OCI-LY1 (cell line): ENCODE results near the gene IL1RN.

ENCODE experiments used
- H2AFZ ChIP-seq: fragments of 200-600 bp; sonication (generic), shearing (Covaris generic); 2 replicates; pipeline ENCODE4 v1.6.0; 2014; ENCODE audit warnings: antibody characterized with exemption, mild to moderate bottlenecking, low read length
- H3F3A ChIP-seq: fragments of 200-600 bp; sonication (generic), shearing (Covaris generic); 2 replicates; pipeline ENCODE4 v1.6.0; 2014; ENCODE audit warnings: mild to moderate bottlenecking, antibody characterized with exemption, low read length, moderate library complexity; ENCODE audit not compliant: insufficient read depth
- H3K27ac ChIP-seq: fragments of 200-600 bp; sonication (generic); 2 replicates; pipeline ENCODE4 v1.5.1; 2014; ENCODE audit warnings: low read length, mixed run types, mild to moderate bottlenecking, low read depth; ENCODE audit not compliant: poor library complexity, severe bottlenecking
- H3K27me3 ChIP-seq: fragments of 200-600 bp; sonication (generic); 2 replicates; pipeline ENCODE4 v1.6.0; 2014; ENCODE audit warnings: antibody characterized with exemption, mild to moderate bottlenecking, low read length, moderate library complexity; ENCODE audit not compliant: insufficient read depth
- H3K36me3 ChIP-seq: fragments of 200-600 bp; sonication (generic); 2 replicates; pipeline ENCODE4 v1.6.1; 2014; ENCODE audit warnings: mild to moderate bottlenecking, antibody characterized with exemption, low read length, moderate library complexity, mixed read lengths; ENCODE audit not compliant: insufficient read depth
- H3K4me1 ChIP-seq: fragments of 200-600 bp; sonication (generic); 2 replicates; pipeline ENCODE4 v1.5.1; 2014; ENCODE audit warnings: mild to moderate bottlenecking, low read length, moderate library complexity; ENCODE audit not compliant: insufficient read depth, severe bottlenecking
- H3K4me2 ChIP-seq: fragments of 200-600 bp; sonication (generic), shearing (Covaris generic); 2 replicates; pipeline ENCODE4 v1.6.1; 2014; ENCODE audit warnings: low read length
- H3K4me3 ChIP-seq: fragments of 200-600 bp; sonication (generic); 2 replicates; pipeline ENCODE4 v1.5.1; 2014; ENCODE audit warnings: low read length, low read depth, mild to moderate bottlenecking, mixed read lengths; ENCODE audit not compliant: poor library complexity, severe bottlenecking
- H3K79me2 ChIP-seq: fragments of 200-600 bp; shearing (Covaris generic); 2 replicates; pipeline ENCODE4 v1.6.1; 2016; ENCODE audit warnings: mixed run types, low read length, mixed read lengths; ENCODE audit not compliant: insufficient read depth
- H3K9ac ChIP-seq: fragments of 200-600 bp; sonication (generic), shearing (Covaris generic); 2 replicates; pipeline ENCODE4 v1.6.1; 2014; ENCODE audit warnings: mild to moderate bottlenecking, low read length, mixed read lengths
- H3K9me2 ChIP-seq: fragments of 200-600 bp; sonication (generic), shearing (Covaris generic); 2 replicates; pipeline ENCODE4 v1.6.1; 2014; ENCODE audit warnings: low read depth, mild to moderate bottlenecking, low read length, mixed read lengths
- H3K9me3 ChIP-seq: fragments of 200-600 bp; shearing (Covaris generic); 2 replicates; pipeline ENCODE4 v1.6.1; 2014; ENCODE audit warnings: low read length, mixed read lengths
- H4K20me1 ChIP-seq: fragments of 200-600 bp; sonication (generic), shearing (Covaris generic); 2 replicates; pipeline ENCODE4 v1.6.0; 2016; ENCODE audit warnings: mild to moderate bottlenecking, low read length; ENCODE audit not compliant: insufficient read depth
- EZH2 ChIP-seq: fragments of 200-600 bp; sonication (generic), shearing (Covaris generic); IDR thresholded peaks from 2 replicates; pipeline ENCODE4 v1.8.0; 2017; ENCODE audit warnings: borderline replicate concordance, mixed run types, mild to moderate bottlenecking, antibody characterized with exemption, low read length, moderate library complexity, mixed read lengths
- TF ChIP-seq, protein P1 (sequence below): fragments of 200-600 bp; sonication (generic), shearing (Covaris generic); IDR thresholded peaks from 2 replicates; pipeline ENCODE4 v1.5.1; 2017; ENCODE audit warnings: mild to moderate bottlenecking, antibody characterized with exemption, low read length, moderate library complexity, mixed read lengths

Gene IL1RN

DNA sequence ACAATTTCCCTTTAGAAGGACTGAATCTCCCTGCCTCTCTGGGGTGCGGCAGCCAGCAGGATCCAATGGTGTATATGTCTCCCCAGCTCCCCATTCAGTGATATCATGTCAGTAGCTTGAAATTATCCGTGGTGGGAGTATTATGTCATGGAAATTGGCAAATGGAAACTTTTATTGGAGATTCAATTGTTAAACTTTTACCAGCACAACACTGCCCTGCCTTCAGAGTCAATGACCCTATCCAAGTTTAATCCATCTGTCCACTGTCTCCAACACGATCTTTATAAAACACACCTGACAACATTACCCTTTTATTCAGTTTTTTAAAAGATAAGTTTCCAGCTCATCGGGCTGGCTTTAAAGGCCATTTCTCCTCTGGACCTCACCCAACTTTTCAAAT lies 5.0 kb upstream of the IL1RN start:
- Histone ChIP-seq H3K27me3 (no peaks in the 10 kb centered on the region), H3K9me2 (no peaks in the 10 kb centered on the region), H3F3A (no peaks in the 10 kb centered on the region), H3K36me3 (no peaks in the 10 kb centered on the region), H3K4me3 (no peak overlapping the region), H3K79me2 (no peaks in the 10 kb centered on the region), H3K9me3 (no peaks in the 10 kb centered on the region), H2AFZ (no peak overlapping the region), H4K20me1 (no peaks in the 10 kb centered on the region), H3K4me2 (no peak overlapping the region), H3K27ac (no peak overlapping the region), H3K4me1 (no peaks in the 10 kb centered on the region), H3K9ac (no peak overlapping the region)
- TF ChIP-seq EZH2, result no peak
- TF ChIP-seq, protein P1, sequence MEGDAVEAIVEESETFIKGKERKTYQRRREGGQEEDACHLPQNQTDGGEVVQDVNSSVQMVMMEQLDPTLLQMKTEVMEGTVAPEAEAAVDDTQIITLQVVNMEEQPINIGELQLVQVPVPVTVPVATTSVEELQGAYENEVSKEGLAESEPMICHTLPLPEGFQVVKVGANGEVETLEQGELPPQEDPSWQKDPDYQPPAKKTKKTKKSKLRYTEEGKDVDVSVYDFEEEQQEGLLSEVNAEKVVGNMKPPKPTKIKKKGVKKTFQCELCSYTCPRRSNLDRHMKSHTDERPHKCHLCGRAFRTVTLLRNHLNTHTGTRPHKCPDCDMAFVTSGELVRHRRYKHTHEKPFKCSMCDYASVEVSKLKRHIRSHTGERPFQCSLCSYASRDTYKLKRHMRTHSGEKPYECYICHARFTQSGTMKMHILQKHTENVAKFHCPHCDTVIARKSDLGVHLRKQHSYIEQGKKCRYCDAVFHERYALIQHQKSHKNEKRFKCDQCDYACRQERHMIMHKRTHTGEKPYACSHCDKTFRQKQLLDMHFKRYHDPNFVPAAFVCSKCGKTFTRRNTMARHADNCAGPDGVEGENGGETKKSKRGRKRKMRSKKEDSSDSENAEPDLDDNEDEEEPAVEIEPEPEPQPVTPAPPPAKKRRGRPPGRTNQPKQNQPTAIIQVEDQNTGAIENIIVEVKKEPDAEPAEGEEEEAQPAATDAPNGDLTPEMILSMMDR, result no peak

DNA sequence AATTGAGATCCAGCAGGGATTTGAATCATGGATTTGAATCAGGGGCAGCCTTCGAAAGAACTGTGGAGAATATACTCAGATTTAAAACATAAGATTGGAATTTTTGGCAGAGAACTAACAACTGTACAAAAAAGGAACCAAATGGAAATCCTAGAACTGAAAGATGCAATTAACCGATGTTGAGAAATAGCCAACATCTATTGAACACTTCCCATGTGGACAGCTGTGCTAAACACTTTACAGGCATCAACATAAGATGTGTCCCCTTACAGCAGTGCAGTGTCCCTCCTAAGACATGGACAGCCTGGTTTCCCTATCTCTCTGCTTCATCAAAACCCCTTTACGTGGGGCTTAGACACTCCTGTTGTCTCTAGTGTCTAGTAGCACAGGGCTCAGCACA lies 3.7 kb upstream of the IL1RN start:
- Histone ChIP-seq H3K79me2 (no peaks in the 10 kb centered on the region), H3K4me2 (no peak overlapping the region), H2AFZ (no peak overlapping the region), H3F3A (no peaks in the 10 kb centered on the region), H3K9me3 (no peaks in the 10 kb centered on the region), H3K27ac (no peak overlapping the region), H3K9me2 (no peaks in the 10 kb centered on the region), H3K4me3 (no peak overlapping the region), H4K20me1 (no peaks in the 10 kb centered on the region), H3K4me1 (no peaks in the 10 kb centered on the region), H3K27me3 (no peaks in the 10 kb centered on the region), H3K36me3 (no peaks in the 10 kb centered on the region), H3K9ac (no peak overlapping the region)
- TF ChIP-seq, protein P1, result no peak

DNA sequence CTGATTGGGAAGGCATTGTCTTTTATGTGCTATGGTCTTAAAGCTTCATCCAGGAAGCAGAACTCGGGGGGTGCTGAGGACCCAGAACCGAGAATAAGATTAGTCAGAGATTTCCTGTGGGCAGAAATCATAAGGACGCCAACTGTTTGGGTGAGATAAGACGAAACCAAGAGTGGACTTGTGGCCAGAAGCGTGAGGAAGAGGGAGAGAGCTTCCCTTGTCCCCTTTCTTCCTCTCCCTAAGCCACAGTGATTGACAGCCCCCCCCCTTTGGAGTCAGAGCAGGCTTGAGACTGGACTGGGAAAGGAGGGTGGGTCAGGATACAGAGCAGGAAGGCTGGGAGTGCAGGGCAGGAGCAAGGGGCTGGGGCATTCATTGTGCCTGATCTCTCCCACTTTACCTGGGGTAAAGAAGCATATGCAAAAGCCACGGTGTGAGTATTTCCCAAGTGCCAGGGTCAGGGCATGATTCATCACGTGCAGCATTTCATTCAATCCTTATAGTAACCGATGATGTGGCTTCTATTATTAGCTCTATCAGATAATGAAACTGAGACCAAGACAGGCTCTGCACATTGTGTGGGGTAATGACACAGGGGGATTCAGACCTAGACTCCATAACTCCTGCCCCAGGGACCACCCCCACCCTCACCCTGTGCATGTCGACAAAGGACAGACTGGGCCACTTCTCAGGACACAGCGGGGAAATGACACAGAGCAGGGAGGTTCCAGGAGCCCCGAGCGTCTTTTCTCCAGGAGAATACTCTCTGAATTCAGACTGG lies 3.0 kb upstream of the IL1RN start:
- no peak overlapping the region for H3K9ac ChIP-seq
- H2AFZ ChIP-seq, result no peak overlapping the region
- H3K4me3 ChIP-seq, result no peak overlapping the region
- H3K79me2 ChIP-seq, result no peaks in the 10 kb centered on the region
- H3F3A ChIP-seq, result no peaks in the 10 kb centered on the region
- no peaks in the 10 kb centered on the region for H3K27me3 ChIP-seq
- TF ChIP-seq EZH2, result no peak
- TF ChIP-seq, protein P1, result no peak
- no peaks in the 10 kb centered on the region for H3K36me3 ChIP-seq
- H4K20me1 ChIP-seq, result no peaks in the 10 kb centered on the region
- no peaks in the 10 kb centered on the region for H3K9me2 ChIP-seq
- H3K4me1 ChIP-seq, result no peaks in the 10 kb centered on the region
- no peaks in the 10 kb centered on the region for H3K9me3 ChIP-seq
- H3K27ac ChIP-seq, result no peak overlapping the region
- H3K4me2 ChIP-seq, result no peak overlapping the region
